ENCODE measurements around the gene FGF7.
"Not testable (repeated sequence)": the region's sequence is repeated elsewhere in the genome, so short reads cannot be mapped to it uniquely, and the experiment has no call there.

- TF ChIP-seq EZH2 (IDR thresholded peaks at IDR 0.05; ENCODE audit: borderline replicate concordance, control insufficient read depth, low read depth, low read length); REST (IDR thresholded peaks at IDR 0.05; ENCODE audit: low read depth, low read length); CTCF (IDR thresholded peaks at IDR 0.05 in 2 of 3, conservative IDR thresholded peaks at IDR 0.05 in 1 of 3; ENCODE audit: control insufficient read depth in 2 of 3, extremely low read depth in 1 of 3, insufficient read depth in 1 of 3, low read depth in 3 of 3, low read length in 3 of 3); HDGF (IDR thresholded peaks at IDR 0.05); DPF2 (IDR thresholded peaks at IDR 0.05); FOXM1 (IDR thresholded peaks at IDR 0.05; ENCODE audit: low read depth, low read length); USF2 (IDR thresholded peaks at IDR 0.05; ENCODE audit: borderline replicate concordance, low read depth, low read length); SUZ12 (IDR thresholded peaks at IDR 0.05; ENCODE audit: unreplicated experiment); CEBPB (IDR thresholded peaks at IDR 0.05; ENCODE audit: borderline replicate concordance in 1 of 2, low read depth in 2 of 2, low read length in 2 of 2); ELK1 (IDR thresholded peaks at IDR 0.05; ENCODE audit: low read depth, low read length); ESRRA (IDR thresholded peaks at IDR 0.05; ENCODE audit: low read length); YY1 (IDR thresholded peaks at IDR 0.05; ENCODE audit: low read depth, low read length); BCL3 (IDR thresholded peaks at IDR 0.05; ENCODE audit: borderline replicate concordance, insufficient read depth, low read depth, low read length, poor library complexity, severe bottlenecking): not testable (repeated sequence)
Observed at GRCh38 chr15:49478982-49479381, 55.9 kb downstream of the FGF7 start.
